ENCODE results near the gene GPHN. TPM values are rescaled to one million over a fixed set of nuclear protein-coding genes. Genes with fewer than 3 reads are reported as not detected.

The GPHN gene
- total RNA-seq, 1 donor from 2014 or later, result 25.1 TPM

DNA sequence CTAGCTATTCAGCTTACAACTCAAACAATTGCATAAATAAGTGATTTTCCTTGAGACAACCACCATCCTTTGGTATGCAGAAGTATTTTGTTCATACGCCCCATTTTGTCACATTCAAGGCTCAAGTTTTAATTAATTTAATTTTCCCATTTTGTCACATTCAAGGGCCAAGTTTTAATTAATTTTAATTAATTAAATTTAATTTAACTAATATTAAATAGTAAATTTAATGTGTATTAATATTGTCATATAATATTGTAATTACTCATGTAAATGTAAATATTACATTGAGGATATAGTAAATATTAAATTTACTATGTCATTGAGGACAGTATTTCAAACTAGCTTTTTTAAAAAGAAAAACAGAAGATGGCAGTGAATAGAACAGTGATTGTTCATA lies 464.5 kb downstream of the GPHN start:
- no peak for ATAC-seq (ENCODE audit: poor library complexity)
- intact Hi-C loops (cut with DNase I), result loop anchor here (10.0 kb wide), 1 partner anchor 48 kb away; no protein-coding TSS in a partner anchor
- no peak for DNase-seq

DNA sequence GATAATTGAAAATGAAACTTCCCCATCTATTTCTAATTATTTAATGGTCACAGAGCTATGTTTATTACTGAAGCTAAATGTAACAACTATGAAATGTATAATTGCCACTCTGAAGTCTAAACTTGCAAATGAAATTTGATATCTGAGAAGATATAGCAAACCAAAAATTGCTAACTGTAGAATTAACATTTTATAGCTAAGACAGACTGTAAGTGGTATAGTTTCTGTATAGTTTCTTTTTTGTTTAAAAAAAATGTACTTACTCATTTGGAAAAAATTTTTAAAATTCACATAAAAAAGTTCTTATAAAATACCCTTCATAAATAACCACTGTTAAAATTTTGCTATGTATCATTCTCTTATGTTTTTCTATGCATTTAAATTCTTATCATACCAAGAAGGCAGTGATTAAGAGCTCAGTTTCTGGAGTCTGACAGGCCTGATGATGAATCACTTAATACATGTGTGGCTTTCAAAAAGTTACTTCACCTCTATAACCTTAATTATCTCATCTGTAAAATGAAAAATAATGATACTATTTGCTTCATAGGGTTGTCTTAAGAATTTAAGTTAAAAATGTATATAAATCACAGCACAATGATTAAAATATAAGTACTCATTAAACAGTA lies 466.6 kb downstream of the GPHN start:
- DNase-seq (no peak), ATAC-seq (ENCODE audit: poor library complexity) (no peak)
- intact Hi-C loops (cut with DNase I), result loop anchor here (10.0 kb wide), 1 partner anchor 50 kb away; no protein-coding TSS in a partner anchor

DNA sequence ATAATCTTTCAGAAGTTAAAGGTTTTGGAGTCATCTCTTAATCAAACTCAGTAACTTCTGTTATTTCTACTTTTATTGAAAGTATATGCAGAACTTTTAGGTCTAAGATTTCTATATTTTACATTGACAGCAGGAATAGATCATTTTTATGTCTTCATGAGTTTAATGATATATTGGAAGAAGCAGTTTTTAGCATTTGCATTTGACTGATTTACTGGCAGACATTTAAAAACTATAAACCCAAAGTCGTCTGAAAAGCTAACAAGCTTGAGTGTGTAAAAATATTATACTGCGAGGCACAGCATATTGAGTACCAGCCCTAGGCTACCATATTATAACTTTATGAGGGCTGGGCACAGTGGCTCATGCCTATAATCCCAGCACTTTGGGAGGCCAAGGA lies 467.3 kb downstream of the GPHN start:
- intact Hi-C loops (cut with DNase I), result loop anchor here (10.0 kb wide), 1 partner anchor 50 kb away; no protein-coding TSS in a partner anchor
- no peak for ATAC-seq (ENCODE audit: poor library complexity)
- DNase-seq, result no peak

DNA sequence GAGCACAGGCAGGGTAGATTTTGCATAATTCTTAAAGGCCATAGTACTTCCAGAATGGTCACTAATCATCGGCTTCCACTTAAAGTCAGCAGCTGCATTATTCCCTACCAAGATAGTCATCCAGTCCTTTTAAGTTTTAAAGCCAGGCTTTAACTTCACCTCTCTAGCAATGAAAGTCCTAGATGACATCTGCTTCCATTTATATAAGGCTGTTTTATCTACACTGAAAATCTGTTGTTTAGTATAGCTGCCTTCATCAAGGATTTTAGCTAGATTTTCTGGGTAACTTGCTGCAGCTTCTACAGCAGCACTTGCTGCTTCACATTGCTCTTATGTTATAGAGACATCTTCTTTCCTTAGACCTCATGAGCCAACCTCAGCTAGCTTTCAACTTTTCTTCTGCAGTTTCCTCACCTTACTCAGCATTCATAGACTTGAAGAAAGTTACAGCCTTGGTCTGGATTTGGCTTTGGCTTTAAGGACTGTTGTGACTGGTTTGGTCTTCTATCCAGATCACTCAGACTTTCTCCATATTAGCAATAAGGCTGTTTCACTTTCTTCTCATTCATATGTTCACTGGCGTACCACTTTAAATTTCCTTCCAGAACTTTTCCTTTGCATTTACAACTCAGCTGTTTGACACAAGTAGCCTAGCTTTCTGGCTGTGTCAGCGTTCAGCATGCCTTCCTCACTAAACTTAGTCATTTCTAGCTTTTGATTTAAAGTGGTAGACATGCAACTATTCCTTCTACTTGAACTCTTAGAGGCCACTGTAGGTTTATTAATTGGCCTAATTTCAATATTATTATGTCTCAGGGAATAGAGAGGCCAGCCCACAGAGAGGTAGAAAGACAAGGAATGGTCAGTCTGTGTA lies 471.4 kb downstream of the GPHN start:
- intact Hi-C loops (cut with DNase I), result loop anchor here (10.0 kb wide), 1 partner anchor 55 kb away; no protein-coding TSS in a partner anchor
- ATAC-seq (ENCODE audit: poor library complexity) (no peak), DNase-seq (no peak)

DNA sequence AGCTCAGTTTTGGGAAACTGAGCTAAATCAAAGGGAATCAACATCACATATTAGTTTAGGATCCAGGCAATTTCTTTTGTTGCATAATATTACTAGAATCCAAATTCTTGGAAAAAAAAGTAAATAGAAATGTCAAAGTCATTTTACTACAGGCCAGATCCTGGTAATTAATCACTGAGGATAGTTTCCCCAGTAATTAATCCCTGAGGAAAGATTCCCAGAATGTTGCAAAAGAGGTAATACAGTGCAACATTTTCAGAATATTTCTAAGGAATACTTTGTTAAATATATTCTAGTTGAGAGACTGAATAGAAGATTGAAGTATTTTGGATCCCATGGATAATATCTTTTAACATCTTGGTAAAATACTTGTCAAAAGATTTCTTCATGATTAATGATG lies 474.3 kb downstream of the GPHN start:
- ATAC-seq (ENCODE audit: poor library complexity) (no peak), DNase-seq (no peak)
- intact Hi-C loops (cut with DNase I), result no loop called here

DNA sequence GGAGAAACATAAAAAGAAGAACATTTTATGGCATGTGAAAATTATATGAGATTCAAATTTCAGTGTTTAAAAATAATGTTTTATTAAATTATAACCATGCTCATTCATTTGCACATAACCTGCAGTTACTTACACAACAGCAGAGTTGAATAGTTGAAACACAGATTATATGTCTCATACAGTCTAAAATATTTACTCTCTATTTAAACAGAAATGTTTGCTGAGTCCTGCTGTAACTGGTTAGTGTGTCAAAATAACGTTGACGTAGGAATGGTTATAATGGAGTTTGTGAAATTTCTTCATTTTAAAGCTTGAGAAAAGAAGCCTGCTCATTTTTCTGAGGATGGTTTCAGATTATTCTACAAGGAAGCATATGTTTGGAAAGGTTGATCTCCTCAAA lies 484.8 kb downstream of the GPHN start:
- intact Hi-C loops (cut with DNase I), result no loop called here
- ATAC-seq (ENCODE audit: poor library complexity), result no peak
- no peak for DNase-seq

DNA sequence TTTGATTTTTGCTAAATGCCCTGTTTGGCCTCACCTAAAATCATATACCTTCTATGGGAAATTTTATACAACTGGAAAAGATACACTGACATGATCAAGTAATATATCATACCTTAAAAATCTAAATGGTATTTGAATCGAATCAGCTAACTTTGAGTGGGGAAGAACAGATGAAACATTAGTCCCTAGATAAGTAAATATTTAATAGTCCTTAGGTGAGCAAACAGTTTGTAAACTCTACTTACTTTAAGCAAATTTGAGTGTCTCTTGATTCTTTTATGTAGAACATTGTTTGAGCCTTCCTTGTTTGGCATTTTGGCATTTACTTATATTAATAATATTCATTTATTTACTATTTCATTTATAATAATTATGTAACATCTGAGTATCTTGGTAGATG lies 485.6 kb downstream of the GPHN start:
- ATAC-seq (ENCODE audit: poor library complexity) (no peak), DNase-seq (no peak)
- intact Hi-C loops (cut with DNase I), result no loop called here

DNA sequence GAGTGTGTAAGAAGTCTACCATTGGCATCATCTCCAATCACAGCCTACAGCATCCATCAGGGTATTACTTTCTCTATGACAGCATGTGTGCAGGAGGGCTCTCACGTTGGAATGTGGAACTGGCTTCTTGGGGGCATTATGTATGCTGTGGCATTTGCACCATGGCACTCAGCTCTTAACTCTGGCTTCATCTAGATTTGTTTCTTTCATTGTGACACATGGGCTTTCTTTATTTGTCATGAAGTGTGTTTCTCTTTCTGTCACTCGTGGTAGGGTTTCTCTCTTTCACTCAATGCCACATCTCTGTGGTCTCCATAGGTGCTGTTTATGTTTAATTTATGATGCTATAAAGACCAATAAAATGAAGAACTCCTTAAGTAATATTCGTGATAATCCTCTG lies 490.1 kb downstream of the GPHN start:
- ATAC-seq (ENCODE audit: poor library complexity) (no peak), DNase-seq (no peak)

DNA sequence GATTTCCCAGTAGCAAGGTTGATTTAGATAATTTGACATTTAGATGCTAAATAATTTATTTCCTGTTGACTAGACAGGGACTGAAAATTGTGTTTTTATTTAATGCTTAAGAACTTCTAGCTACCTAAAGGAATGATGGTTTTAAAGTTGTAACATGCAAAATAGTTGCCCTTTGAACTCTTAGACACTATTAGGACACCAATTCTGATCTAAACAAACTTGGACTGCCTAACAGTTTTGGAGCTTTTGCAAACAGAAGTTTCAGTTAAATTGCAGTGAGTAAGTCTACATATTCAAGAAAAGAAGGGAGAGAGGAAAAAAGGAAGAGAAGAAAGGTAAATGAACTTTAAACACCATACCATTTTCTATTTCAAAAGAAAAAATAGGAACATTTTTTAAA lies 492.0 kb downstream of the GPHN start:
- ATAC-seq (ENCODE audit: poor library complexity) (no peak), DNase-seq (no peak)
- intact Hi-C loops (cut with DNase I), result no loop called here

More for the DNA sequence above, 490.1 kb downstream of the GPHN start:
- intact Hi-C loops (cut with DNase I), result no loop called here

DNA sequence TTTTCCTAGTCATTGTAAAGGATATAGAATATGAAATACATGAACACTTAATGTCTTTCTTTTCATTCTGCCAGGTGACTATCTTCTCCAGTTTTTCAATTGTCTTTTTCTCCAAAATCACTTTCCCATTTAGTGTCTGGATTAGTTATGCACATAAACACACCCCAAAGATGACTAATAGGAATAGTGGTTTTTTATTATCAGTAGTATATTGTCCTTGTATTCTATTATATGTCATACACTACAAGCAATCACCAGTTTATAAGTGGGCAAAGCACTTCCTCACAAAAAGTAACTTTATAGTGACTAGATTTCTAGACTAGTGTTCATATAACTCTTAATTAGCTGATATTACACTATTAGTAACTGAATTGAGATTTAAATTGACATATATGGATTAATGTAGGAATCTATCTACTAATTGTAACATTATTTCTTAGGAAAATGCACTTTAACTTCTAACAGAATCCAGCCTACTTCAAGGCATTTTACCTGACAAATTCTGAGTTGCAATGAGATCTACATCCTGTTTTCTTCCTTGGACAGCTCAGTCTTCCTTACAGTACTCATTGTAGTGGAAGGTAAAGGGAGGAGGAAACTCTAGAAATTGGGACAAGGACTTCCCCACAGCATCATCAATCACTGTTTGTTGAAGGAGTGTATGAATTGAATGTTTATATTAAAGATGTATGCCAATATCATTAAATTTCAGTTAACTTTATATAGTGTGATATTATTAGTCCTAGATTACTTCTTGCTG lies 495.2 kb downstream of the GPHN start:
- DNase-seq (no peak), ATAC-seq (ENCODE audit: poor library complexity) (no peak)
- intact Hi-C loops (cut with DNase I), result no loop called here

DNA sequence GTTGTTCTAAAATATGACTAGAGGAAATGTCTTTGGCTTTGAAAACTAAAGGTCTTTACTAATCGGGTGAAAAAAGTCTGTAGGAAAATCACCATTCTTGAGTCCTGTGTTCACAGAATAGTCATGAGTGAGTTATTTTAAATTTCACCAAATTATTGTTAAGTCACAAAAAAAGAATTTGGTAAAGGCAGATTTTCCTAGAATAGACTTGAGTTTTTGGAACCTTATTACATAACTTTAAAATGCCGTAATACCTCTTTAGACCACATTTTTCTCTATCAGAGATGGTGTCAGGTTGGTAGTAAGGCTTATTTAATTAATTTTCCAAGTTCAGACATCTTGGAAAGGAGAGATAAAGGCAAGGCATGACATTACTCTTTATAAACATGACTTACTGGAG lies 496.6 kb downstream of the GPHN start:
- intact Hi-C loops (cut with DNase I), result no loop called here
- no peak for ATAC-seq (ENCODE audit: poor library complexity)

DNA sequence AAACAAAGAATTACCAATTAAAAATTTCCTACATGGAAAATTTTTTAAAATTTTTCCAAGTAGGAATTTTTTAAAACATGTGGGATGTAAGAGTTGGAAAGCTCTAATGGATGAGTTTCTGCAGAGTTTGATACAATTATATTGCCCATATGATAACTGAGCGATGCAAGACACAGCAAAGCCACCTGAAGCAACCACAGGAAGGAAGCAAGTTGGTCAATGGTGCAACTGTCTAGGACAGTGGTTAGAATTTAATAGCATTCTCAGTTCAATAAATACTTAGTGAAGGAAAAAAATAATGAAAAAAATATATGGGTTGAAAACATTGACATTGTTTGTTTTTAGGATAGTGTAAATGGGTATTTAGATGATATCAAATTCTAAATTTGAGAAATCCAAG lies 502.7 kb downstream of the GPHN start:
- ATAC-seq (ENCODE audit: poor library complexity) (no peak), DNase-seq (no peak)
- intact Hi-C loops (cut with DNase I), result no loop called here

More for the DNA sequence above, 496.6 kb downstream of the GPHN start:
- no peak for DNase-seq

DNA sequence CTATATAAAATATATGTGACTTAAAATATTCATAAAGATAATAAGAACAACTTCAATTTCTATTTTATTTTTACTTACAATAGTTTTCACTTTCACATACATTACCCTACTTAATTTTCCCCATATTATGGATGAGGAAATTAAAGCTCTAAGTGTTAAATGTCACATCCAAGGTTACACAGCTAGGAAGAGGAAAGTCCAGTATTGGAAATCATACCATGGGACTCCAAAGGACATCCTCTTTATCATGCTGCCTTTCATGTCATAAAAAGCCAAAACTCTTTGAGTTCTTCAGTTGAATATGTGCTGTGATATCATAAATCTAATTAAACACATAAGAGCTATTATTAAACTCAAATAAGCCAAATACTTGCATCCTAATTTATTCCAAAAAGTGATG lies 508.9 kb downstream of the GPHN start:
- ATAC-seq (ENCODE audit: poor library complexity) (no peak), DNase-seq (no peak)
- intact Hi-C loops (cut with DNase I), result no loop called here

DNA sequence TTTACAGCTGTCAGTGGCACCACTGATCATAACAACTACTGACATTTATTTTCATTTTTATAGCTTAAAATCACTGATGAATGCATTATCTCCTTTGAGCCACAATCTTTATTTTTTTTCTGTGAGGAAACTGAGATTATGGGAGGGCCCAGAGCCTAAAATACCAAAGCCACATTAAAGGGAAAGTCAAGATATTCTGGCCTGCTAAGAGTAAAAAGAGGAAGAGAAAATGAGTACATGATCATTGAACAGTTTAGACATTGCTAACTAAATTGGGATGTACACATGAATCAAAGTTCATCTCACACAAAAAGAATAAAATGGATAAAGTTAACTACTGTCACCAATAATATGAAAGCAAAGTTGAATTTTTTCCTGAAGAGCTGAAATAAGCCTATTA lies 510.8 kb downstream of the GPHN start:
- no peak for DNase-seq
- no peak for ATAC-seq (ENCODE audit: poor library complexity)
- intact Hi-C loops (cut with DNase I), result no loop called here

DNA sequence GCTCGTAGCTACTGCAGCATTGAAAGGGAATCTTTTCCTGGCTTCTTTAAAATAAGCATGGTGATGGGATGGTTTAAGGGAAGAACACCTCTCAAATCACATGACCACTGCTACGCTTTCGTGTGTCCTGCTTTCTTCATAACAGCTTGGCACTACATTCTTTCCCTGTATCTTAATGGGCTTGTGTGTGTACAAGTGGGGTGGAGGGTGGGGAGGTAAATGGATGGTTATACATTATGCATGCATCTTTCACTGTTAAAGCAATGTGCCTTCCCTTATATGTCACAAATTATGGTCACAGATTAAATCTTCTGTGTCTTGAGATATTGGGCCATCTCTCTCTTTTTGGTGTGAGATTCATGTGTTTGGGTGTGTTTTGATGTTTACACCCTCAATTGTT lies 511.8 kb downstream of the GPHN start:
- no peak for DNase-seq
- no peak for ATAC-seq (ENCODE audit: poor library complexity)
- intact Hi-C loops (cut with DNase I), result no loop called here

DNA sequence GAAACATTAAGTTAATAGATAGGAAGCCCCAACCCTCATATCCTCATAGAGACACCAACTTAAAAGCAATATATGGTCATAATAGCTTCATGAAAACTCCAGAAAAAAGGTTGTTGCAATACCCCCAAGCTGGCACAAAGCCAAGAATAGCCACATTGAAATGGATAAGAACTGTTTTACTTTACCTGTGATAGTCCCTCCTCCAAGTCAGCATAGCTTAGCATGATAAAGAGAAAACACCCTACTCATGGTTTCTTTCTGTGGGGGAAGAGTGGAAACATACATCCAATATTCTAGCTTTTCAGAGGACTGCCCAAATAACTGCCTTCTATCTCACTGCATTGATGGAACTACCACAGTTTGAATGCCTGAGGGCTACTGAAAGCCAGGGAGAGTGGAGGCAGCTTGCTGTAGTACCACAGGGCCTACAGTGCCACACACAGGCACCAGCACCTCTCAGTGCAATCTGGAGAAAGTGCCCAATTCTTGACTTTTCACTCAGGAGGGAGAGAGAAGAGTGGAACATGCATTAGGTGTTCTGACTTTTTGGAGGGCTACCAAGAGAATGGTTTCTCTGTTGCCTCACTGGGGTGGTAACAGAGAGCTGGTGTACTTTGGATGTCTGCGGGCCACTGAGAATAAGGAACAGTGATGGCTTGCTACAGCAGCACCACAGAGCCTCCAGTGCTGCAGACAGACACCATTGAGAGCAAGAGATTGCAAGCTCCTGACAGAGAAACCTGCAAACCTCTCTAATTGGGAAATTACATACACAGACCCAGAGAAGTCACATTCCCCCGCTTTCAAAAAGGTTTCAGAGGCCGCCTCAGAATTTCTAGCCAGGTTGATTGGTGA lies 524.2 kb downstream of the GPHN start:
- intact Hi-C loops (cut with DNase I), result no loop called here
- no peak for ATAC-seq (ENCODE audit: poor library complexity)
- DNase-seq, result no peak

DNA sequence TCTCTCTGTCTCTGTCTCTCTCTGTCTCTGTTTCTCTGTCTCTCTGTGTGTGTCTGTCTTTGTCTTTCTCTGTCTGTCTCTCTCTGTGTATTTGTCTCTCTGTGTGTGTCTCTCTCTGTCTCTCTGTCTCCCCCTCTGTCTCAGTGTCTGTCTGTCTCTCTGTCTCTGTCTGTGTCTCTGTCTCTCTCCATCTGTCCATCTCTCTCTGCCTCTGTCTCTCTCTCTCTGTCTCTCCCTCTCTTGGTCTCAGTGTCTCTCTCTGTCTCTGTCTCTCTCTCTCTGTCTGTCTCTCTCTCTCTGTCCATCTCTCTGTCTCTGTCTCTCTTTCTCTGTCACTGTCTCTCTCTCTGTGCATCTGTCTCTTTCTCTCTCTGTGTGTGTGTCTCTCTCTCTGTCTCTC lies 537.5 kb downstream of the GPHN start:
- intact Hi-C loops (cut with DNase I), result no loop called here
- no peak for DNase-seq

DNA sequence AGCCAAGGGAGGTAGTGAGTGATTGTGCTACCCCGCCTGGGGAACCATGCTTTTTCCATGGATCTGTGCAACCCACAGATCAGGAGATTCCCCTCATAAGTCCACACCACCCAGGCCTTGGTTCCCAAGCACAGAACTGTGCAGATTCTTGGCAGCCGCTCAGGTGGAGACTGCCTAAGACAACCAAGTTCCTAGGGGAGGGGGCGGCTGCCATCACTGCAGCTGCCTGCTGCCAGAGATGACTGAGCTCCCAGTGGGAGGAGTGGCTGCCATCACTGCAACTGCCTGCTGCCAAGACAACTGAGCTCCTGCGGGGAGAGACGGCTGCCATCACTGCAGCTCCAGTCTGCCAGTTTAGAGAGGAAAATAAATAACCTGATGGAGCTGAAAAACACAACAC lies 542.9 kb downstream of the GPHN start:
- DNase-seq (no peak), ATAC-seq (ENCODE audit: poor library complexity) (no peak)
- intact Hi-C loops (cut with DNase I), result no loop called here

More for the DNA sequence above, 537.5 kb downstream of the GPHN start:
- ATAC-seq (ENCODE audit: poor library complexity), result no peak

DNA sequence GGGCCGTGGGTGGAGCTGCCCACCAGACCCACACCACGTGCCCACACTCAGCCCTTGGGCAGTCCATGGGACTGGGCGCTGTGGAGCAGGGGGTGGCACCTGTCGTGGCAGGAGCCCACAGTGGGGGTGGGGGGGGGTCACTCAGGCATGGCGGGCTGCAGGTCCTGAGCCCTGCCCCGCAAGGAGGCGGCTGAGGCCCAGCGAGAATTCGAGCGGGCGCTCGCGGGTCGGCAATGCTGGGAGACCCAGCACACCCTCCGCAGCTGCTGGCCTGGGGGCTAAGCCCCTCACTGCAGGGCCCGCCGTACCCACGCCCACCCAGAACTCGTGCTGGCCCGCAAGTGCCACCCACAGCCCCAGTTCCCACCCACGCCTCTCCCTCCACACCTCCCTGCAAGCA lies 548.7 kb downstream of the GPHN start:
- ATAC-seq (ENCODE audit: poor library complexity) (no peak), DNase-seq (no peak)
- intact Hi-C loops (cut with DNase I), result no loop called here

Data from Right ventricle myocardium superior (tissue), 1 donor.